Right lobe of liver (tissue), 4 donors: ENCODE results near the gene SSTR5.

Experiments
- CTCF ChIP-seq, 4 donors: fragments of 200-600 bp in 3 of 4; fragments of 450-650 bp in 1 of 4; IDR thresholded peaks; one replicate each; pipeline versions ENCODE4 v1.5.1 to v1.8.0; 2016 to 2022; ENCODE audit warnings: antibody characterized with exemption in 4 of 4, mild to moderate bottlenecking in 2 of 4
- POLR2A ChIP-seq: fragments of 450-650 bp; IDR thresholded peaks from one replicate; pipeline ENCODE4 v1.6.1; 2017; ENCODE audit warnings: antibody characterized with exemption, mild to moderate bottlenecking
- donor health status: DM: no; HTN: no; CAD: no.
- donor health status: DM: no; HTN: no; CAD: no.
- donor health status: DM: no; HTN: yes; CAD: no.

- TF ChIP-seq CTCF (IDR thresholded peaks at IDR 0.05): no peak
- no peak for TF ChIP-seq POLR2A
Measured at GRCh38 chr16:1084971-1085370, 12.4 kb downstream of the SSTR5 start.
